Urinary bladder (tissue), 4 donors: Measurements from ENCODE around the gene DEFB113. TPM values are rescaled to one million over a fixed set of nuclear protein-coding genes. Genes with fewer than 3 reads are reported as not detected.

ENCODE experiments used
- DNase-seq: peaks from one replicate; pipeline ENCODE4 v3.0.0-alpha.2; 2015; ENCODE audit errors: extremely low spot score
- H3K27ac ChIP-seq: one replicate; pipeline ENCODE4 v1.5.1; 2013; ENCODE audit warnings: low read depth, mild to moderate bottlenecking, moderate library complexity
- H3K36me3 ChIP-seq: one replicate; pipeline ENCODE4 v1.6.1; 2013; ENCODE audit warnings: mild to moderate bottlenecking, moderate library complexity; ENCODE audit not compliant: insufficient read depth
- H3K4me1 ChIP-seq: one replicate; pipeline ENCODE4 v1.6.1; 2013; ENCODE audit warnings: mild to moderate bottlenecking, moderate library complexity; ENCODE audit not compliant: insufficient read depth
- H3K4me3 ChIP-seq: one replicate; pipeline ENCODE4 v1.5.1; 2013; ENCODE audit warnings: low read depth, low read length
- WGBS: extraction: QIAGEN DNeasy Blood & Tissue Kit; methylation state at CpG from one replicate; pipeline ENCODE4 v1.1.7; 2013; 5-methylcytosine and 5-hydroxymethylcytosine counted together
- polyA plus RNA-seq: library from polyadenylated mRNA; stranded (reverse); fragments of 200-250 nt; gene quantifications from one replicate; pipeline ENCODE4 v1.2.3, GENCODE V29; 2013
- total RNA-seq: library from RNA; depleted of rRNA; stranded (reverse); fragments of >200 nt; gene quantifications from one replicate; pipeline ENCODE4 v1.2.3, GENCODE V29; 2014
- donor health status: healthy with polysubstance abuse.
- donor health status: healthy.

DEFB113 gene
- total and polyA plus RNA-seq, 2 donors: not detected

- Histone ChIP-seq H3K27ac (no peak overlapping the region), H3K4me3 (no peak overlapping the region), H3K4me1 (no peaks in the 10 kb centered on the region), H3K36me3 (no peaks in the 10 kb centered on the region)
- 87% methylated on average over 5 of the region's 5 CpGs for WGBS
- DNase-seq: no peak
Observed at GRCh38 chr6:49919935-49920644, 49.3 kb downstream of the DEFB113 start.

DNA sequence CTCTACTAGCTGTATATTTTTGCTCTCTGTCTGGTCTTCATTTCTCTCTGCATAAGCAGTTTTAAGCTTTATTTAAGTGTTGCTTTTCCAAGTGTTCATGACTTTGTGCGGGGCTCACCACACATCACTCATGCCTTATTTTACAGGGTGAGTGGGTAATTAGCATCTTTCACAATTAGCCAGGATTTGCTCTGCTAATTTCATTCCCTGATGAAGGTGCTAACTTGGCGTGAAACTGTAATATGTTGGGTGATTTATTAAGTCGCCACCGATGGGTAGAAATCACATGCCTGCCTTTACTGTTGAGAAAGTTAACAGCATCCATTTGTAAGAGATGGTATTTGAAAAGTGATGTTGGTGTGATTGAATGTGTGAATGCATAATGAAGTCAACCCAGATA is 50.2 kb downstream of the DEFB113 start:
- Histone ChIP-seq H3K36me3 (no peaks in the 10 kb centered on the region), H3K4me3 (no peak overlapping the region), H3K27ac (no peak overlapping the region), H3K4me1 (no peaks in the 10 kb centered on the region)
- WGBS: 50% methylated on average over 4 of the region's 4 CpGs
- no peak for DNase-seq

DNA sequence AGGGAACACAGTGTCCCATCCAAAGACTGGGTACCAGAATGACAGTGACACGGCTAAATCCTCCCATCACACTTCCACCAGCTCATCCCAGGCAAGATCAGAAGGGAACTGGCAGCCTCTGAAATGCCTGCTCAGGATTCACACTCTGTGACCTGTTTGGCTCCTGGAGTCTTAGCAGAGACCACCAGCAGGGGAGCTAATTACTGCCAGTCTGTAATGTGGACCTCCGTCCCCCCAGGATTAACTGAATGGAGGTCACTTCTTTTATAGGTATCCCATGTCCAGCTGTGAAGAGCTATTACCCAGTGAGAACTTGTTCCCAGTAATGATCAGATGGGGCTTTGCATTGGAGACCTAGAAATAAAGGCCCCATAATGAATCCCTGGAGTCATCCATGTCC is 50.6 kb downstream of the DEFB113 start:
- no peaks in the 10 kb centered on the region for H3K36me3 ChIP-seq
- WGBS: 45% methylated on average over 2 of the region's 2 CpGs
- no peak overlapping the region for H3K4me3 ChIP-seq
- DNase-seq: no peak
- no peaks in the 10 kb centered on the region for H3K4me1 ChIP-seq
- H3K27ac ChIP-seq: no peak overlapping the region

Other genes starting within 250 kb of the DEFB113 start
- gene CRISP3, start 225.2 kb downstream of the DEFB113 start, total RNA-seq: 31.8 TPM
- gene CRISP3, start 225.2 kb downstream of the DEFB113 start, polyA plus RNA-seq: 0.65 TPM
- not detected for gene PGK2, start 182.3 kb downstream of the DEFB113 start, total RNA-seq
- gene PGK2, start 182.3 kb downstream of the DEFB113 start, polyA plus RNA-seq: not detected
- gene CRISP1, start 103.1 kb downstream of the DEFB113 start, total RNA-seq: not detected
- gene CRISP1, start 103.1 kb downstream of the DEFB113 start, polyA plus RNA-seq: not detected
- gene DEFB114, start 5.5 kb downstream of the DEFB113 start, total RNA-seq: not detected
- gene DEFB114, start 5.5 kb downstream of the DEFB113 start, polyA plus RNA-seq: not detected
- not detected for gene DEFB110, start 52.4 kb upstream of the DEFB113 start, total RNA-seq
- not detected for gene DEFB110, start 52.4 kb upstream of the DEFB113 start, polyA plus RNA-seq
- not detected for gene DEFB112, start 80.3 kb upstream of the DEFB113 start, total RNA-seq
- not detected for gene DEFB112, start 80.3 kb upstream of the DEFB113 start, polyA plus RNA-seq